Stomach (tissue), 9 donors: ENCODE measurements around the gene PRND. TPM values are rescaled to one million over a fixed set of nuclear protein-coding genes. Genes with fewer than 3 reads are reported as not detected.
"Not testable (repeated sequence)": the region's sequence is repeated elsewhere in the genome, so short reads cannot be mapped to it uniquely, and the experiment has no call there.

Experiments
- DNase-seq, 2 donors: peaks; one replicate each; pipeline versions ENCODE4 v3.0.0 to v3.0.0-alpha.2; 2013 to 2019
- H3K27ac ChIP-seq, 5 donors: fragments of 200-600 bp in 4 of 5; sonication (generic) in 4 of 5; one replicate each; pipeline ENCODE4 v1.5.1; 2013 to 2019; ENCODE audit warnings: mild to moderate bottlenecking in 1 of 5, moderate library complexity in 1 of 5
- H3K27me3 ChIP-seq, 3 donors: fragments of 200-600 bp; sonication (generic); one replicate each; pipeline ENCODE4 v1.5.1; 2017 to 2019; ENCODE audit warnings: mixed run types in 1 of 3
- H3K36me3 ChIP-seq, 4 donors: fragments of 200-600 bp; sonication (generic); 1 replicate in 3 of 4; 2 replicates in 1 of 4; pipeline ENCODE4 v1.5.1; 2016 to 2019
- H3K4me1 ChIP-seq, 4 donors: fragments of 200-600 bp; sonication (generic); one replicate each; pipeline ENCODE4 v1.5.1; 2016 to 2019
- H3K4me3 ChIP-seq, 4 donors: fragments of 200-600 bp; sonication (generic) in 3 of 4; one replicate each; pipeline ENCODE4 v1.5.1; 2016 to 2019; ENCODE audit warnings: mild to moderate bottlenecking in 1 of 4
- H3K9me3 ChIP-seq, 4 donors: fragments of 200-600 bp; sonication (generic); one replicate each; pipeline ENCODE4 v1.5.1; 2016 to 2019
- CTCF ChIP-seq, 7 experiments: fragments of 450-650 bp in 4 of 7; fragments of 200-600 bp in 3 of 7; sonication (generic) in 3 of 7; IDR thresholded peaks; one replicate each; pipeline ENCODE4 v1.5.1; 2016 to 2019; ENCODE audit warnings: antibody characterized with exemption in 7 of 7, control low read depth in 2 of 7, mild to moderate bottlenecking in 1 of 7
- EP300 ChIP-seq: sonication (generic); formaldehyde crosslinking; IDR thresholded peaks from one replicate; pipeline ENCODE4 v1.6.1; 2017; ENCODE audit warnings: antibody characterized with exemption
- POLR2A ChIP-seq, 4 donors: fragments of 450-650 bp; IDR thresholded peaks; one replicate each; pipeline ENCODE4 v1.6.1; 2016; ENCODE audit warnings: antibody characterized with exemption in 4 of 4, control low read depth in 2 of 4, mild to moderate bottlenecking in 1 of 4, moderate library complexity in 1 of 4
- POLR2AphosphoS5 ChIP-seq, 3 donors: sonication (generic); formaldehyde crosslinking; IDR thresholded peaks; one replicate each; pipeline ENCODE4 v1.6.1; 2016; ENCODE audit warnings: antibody characterized with exemption in 3 of 3
- WGBS, 5 donors: extraction: QIAGEN DNeasy Blood & Tissue Kit in 3 of 5; methylation state at CpG; one replicate each; pipeline versions ENCODE4 v1.1.5 to v1.1.7; 2013 to 2018; 5-methylcytosine and 5-hydroxymethylcytosine counted together
- intact Hi-C: fragments of 100-400 bp; cut with DNase I; formaldehyde crosslinking; loops from one replicate; pipeline ENCODE4 v1.15.1; 2023; ENCODE audit warnings: low total_unique reads
- polyA plus RNA-seq, 3 donors: library from polyadenylated mRNA; stranded (reverse); fragments of 200-250 nt; gene quantifications; one replicate each; pipeline ENCODE4 v1.2.3, GENCODE V29; 2013
- total RNA-seq, 5 donors: library from RNA; depleted of rRNA; stranded (reverse); fragments of >200 nt; gene quantifications; one replicate each; pipeline versions ENCODE4 v1.1.0 to v1.2.3, GENCODE V29; 2014 to 2016
- donor health status: healthy with polysubstance abuse.
- donor health status: Bipolar disorder and iron deficiency.
- donor health status: healthy.

PRND gene
- total and polyA plus RNA-seq, 8 donors = 0.03 to 1.1 TPM; not detected in 6

GRCh38 chr20:4722993-4723392 is 1.3 kb downstream of the PRND start:
- Histone ChIP-seq H3K36me3 (no peaks in the 10 kb centered on the region), H3K9me3 (no peaks in the 10 kb centered on the region), H3K27ac (no peak overlapping the region), H3K4me1 (peaks cover 0 to 21% (median 11%) of the 10 kb centered on the region in 4 donors), H3K4me3 (no peak overlapping the region), H3K27me3 (peaks cover 0 to 3% (median 0%) of the 10 kb centered on the region in 3 donors)
- WGBS, 5 donors = 68 to 77% (median 72%) methylated on average over 4 of the region's 4 CpGs
- no peak for TF ChIP-seq EP300
- TF ChIP-seq CTCF (IDR thresholded peaks at IDR 0.05) = no peak
- TF ChIP-seq POLR2A (IDR thresholded peaks at IDR 0.05) = no peak
- intact Hi-C loops = loop anchor here (2.0 kb wide), 1 partner anchor 114 kb away; no protein-coding TSS in a partner anchor
- no peak for DNase-seq

GRCh38 chr20:4723553-4723952 is 1.8 kb downstream of the PRND start:
- not testable (repeated sequence) for H3K27ac ChIP-seq, DNase-seq, H3K9me3 ChIP-seq, H3K4me3 ChIP-seq, H3K27me3 ChIP-seq, H3K36me3 ChIP-seq
- WGBS, 5 donors = 73 to 77% (median 75%) methylated on average over 4 of the region's 4 CpGs
- peaks cover 0 to 21% (median 11%) of the 10 kb centered on the region in 4 donors for H3K4me1 ChIP-seq
- intact Hi-C loops = loop anchor here (2.0 kb wide), 1 partner anchor 115 kb away; no protein-coding TSS in a partner anchor

DNA sequence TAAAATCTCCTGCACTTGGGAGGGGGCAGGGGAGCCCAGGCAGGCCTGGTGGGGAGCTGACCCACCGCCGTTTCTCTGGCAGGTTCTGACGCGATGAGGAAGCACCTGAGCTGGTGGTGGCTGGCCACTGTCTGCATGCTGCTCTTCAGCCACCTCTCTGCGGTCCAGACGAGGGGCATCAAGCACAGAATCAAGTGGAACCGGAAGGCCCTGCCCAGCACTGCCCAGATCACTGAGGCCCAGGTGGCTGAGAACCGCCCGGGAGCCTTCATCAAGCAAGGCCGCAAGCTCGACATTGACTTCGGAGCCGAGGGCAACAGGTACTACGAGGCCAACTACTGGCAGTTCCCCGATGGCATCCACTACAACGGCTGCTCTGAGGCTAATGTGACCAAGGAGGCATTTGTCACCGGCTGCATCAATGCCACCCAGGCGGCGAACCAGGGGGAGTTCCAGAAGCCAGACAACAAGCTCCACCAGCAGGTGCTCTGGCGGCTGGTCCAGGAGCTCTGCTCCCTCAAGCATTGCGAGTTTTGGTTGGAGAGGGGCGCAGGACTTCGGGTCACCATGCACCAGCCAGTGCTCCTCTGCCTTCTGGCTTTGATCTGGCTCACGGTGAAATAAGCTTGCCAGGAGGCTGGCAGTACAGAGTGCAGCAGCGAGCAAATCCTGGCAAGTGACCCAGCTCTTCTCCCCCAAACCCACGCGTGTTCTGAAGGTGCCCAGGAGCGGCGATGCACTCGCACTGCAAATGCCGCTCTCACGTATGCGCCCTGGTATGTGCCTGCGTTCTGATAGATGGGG is 3.0 kb downstream of the PRND start:
- no peak overlapping the region for H3K27ac ChIP-seq
- H3K4me3 ChIP-seq = no peak overlapping the region
- no peaks in the 10 kb centered on the region for H3K9me3 ChIP-seq
- DNase-seq = no peak
- H3K4me1 ChIP-seq = peaks cover 0 to 19% (median 11%) of the 10 kb centered on the region in 4 donors
- TF ChIP-seq POLR2A (IDR thresholded peaks at IDR 0.05) (no peak), POLR2AphosphoS5 (IDR thresholded peaks at IDR 0.05) (no peak), EP300 (no peak), CTCF (IDR thresholded peaks at IDR 0.05) (no peak)
- 83 to 93% (median 86%) methylated on average over 11 to 34 of the region's 34 CpGs for WGBS, 5 donors
- intact Hi-C loops = no loop called here
- H3K27me3 ChIP-seq = peaks cover 0 to 3% (median 0%) of the 10 kb centered on the region in 3 donors
- H3K36me3 ChIP-seq = no peaks in the 10 kb centered on the region

DNA sequence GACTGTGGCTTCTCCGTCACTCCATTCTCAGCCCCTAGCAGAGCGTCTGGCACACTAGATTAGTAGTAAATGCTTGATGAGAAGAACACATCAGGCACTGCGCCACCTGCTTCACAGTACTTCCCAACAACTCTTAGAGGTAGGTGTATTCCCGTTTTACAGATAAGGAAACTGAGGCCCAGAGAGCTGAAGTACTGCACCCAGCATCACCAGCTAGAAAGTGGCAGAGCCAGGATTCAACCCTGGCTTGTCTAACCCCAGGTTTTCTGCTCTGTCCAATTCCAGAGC is 3.5 kb downstream of the PRND start:
- Histone ChIP-seq H3K4me1 (peaks cover 0 to 14% (median 10%) of the 10 kb centered on the region in 4 donors), H3K9me3 (no peaks in the 10 kb centered on the region), H3K27me3 (peaks cover 0 to 3% (median 0%) of the 10 kb centered on the region in 3 donors), H3K36me3 (no peaks in the 10 kb centered on the region), H3K27ac (no peak overlapping the region), H3K4me3 (no peak overlapping the region)
- intact Hi-C loops = no loop called here
- no peak for TF ChIP-seq EP300
- no peak for TF ChIP-seq CTCF (IDR thresholded peaks at IDR 0.05)
- no peak for TF ChIP-seq POLR2AphosphoS5 (IDR thresholded peaks at IDR 0.05)
- TF ChIP-seq POLR2A (IDR thresholded peaks at IDR 0.05) = no peak
- WGBS, 5 donors = 86 to 93% (median 87%) methylated on average over 4 of the region's 4 CpGs
- DNase-seq = no peak
